Daoy (cell line): ENCODE measurements around the gene RPAP2. TPM values are rescaled to one million over a fixed set of nuclear protein-coding genes. Genes with fewer than 3 reads are reported as not detected.
A peak's percentile ranks its signal among the peaks of the same experiment; 100 is the strongest.
"Not testable (repeated sequence)": the region's sequence is repeated elsewhere in the genome, so short reads cannot be mapped to it uniquely, and the experiment has no call there.

Source experiments
- DNase-seq: peaks from one replicate; pipeline ENCODE4 v3.0.0-alpha.2; 2015; ENCODE audit warnings: low read depth
- total RNA-seq: library from RNA; depleted of rRNA; stranded (reverse); fragments of >200 nt; shearing (Covaris generic); gene quantifications from 2 replicates; pipeline ENCODE4 v1.2.3, GENCODE V29; 2014

The RPAP2 gene
- total RNA-seq, 1 experiment from 2014 or later: 34.5 TPM

DNA sequence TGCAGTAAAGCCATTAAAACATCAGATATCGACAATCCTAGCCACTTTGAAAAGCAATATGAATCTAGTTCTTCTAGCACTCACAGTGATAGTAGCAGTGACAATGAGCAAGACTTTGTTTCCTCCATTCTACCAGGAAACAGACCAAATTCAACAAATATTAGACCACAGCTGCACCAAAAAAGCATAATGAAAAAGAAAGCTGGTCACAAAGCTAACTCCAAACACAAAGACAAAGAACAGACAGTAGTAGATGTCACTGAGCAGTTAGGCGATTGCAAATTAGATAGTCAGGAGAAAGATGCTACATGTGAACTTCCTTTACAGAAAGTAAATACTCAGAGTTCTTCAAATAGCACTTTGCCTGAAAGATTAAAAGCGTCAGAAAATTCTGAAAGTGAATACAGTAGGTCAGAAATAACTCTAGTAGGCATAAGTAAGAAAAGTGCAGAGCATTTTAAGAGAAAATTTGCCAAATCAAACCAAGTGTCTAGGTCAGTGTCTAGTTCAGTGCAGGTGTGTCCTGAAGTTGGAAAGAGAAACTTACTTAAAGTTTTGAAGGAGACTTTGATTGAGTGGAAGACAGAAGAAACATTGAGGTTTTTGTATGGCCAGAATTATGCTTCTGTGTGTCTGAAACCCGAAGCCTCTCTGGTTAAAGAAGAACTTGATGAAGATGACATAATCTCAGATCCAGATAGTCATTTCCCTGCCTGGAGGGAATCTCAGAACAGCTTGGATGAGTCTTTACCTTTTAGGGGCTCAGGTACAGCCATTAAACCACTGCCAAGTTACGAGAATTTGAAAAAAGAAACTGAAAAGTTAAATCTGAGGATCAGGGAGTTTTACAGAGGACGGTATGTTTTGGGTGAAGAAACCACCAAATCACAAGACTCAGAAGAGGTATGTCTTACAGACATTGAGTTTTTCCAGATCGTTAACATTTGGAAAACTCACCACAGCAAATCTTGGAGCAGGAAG is 24.9 kb downstream of the RPAP2 start:
- DNase-seq: no peak

DNA sequence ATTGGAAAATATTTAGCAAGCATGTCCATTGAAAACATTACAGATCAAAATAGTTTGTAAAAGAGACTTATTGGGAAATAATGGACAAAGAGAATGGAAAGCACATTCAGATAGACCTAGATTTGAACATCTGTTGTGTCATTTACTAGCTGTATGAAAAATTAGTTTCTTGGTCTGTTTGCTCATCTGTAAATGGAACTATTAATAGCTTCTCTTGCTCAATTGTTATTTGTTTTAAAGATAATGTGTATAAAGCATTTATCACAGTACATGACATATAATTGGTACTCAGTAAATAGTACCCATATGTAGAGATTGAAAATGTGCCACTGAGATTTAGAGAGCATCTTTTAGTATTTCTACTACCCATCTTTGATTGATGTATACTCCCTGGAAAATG is 25.9 kb downstream of the RPAP2 start:
- no peak for DNase-seq

GRCh38 chr1:92326681-92327080 is 27.8 kb downstream of the RPAP2 start:
- DNase-seq: no peak

DNA sequence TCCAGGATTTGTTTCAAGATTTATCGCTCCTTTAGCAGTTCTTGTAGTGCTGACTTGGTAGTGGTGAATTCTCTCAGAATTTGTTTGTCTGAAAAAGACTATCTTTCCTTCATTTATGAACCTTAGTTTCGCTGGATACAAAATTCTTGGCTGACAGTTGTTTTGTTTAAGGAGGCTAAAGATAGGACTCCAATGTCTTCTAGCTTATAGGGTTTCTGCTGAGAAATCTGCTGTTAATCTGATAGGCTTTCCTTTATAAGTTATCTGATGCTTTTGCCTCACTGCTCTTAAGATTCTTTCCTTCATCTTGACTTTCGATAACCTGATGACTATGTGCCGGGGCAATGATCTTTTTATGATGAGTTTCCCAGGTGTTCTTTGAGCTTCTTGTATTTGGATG is 28.9 kb downstream of the RPAP2 start:
- no peak for DNase-seq

GRCh38 chr1:92329347-92330129 is 30.7 kb downstream of the RPAP2 start:
- peak; percentile 91 for DNase-seq

- no peak for DNase-seq
These were observed 34.8 kb downstream of the RPAP2 start for GRCh38 chr1:92333668-92334067.

GRCh38 chr1:92340154-92340553 is 41.3 kb downstream of the RPAP2 start:
- no peak for DNase-seq

- no peak for DNase-seq
These were observed 43.5 kb downstream of the RPAP2 start for GRCh38 chr1:92342401-92342800.

DNA sequence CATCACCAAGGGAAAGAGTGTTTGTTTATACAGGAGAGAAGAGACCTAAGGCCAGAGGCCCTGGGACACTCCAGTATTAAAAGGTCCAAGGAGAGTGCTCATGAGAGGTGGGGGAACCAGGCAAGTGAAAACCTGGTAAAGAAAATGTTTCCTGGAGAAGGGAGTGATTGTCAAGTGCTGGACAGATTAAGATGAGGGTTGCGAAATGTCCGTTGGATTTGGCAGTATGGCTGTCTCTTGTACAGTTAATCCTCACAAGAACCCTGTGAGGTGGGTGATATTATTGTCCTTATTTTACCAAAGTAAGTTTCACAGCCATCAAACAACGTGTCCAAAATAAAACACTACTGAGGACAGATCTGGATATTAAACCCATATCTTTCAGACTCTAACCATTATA is 44.2 kb downstream of the RPAP2 start:
- DNase-seq: no peak

DNA sequence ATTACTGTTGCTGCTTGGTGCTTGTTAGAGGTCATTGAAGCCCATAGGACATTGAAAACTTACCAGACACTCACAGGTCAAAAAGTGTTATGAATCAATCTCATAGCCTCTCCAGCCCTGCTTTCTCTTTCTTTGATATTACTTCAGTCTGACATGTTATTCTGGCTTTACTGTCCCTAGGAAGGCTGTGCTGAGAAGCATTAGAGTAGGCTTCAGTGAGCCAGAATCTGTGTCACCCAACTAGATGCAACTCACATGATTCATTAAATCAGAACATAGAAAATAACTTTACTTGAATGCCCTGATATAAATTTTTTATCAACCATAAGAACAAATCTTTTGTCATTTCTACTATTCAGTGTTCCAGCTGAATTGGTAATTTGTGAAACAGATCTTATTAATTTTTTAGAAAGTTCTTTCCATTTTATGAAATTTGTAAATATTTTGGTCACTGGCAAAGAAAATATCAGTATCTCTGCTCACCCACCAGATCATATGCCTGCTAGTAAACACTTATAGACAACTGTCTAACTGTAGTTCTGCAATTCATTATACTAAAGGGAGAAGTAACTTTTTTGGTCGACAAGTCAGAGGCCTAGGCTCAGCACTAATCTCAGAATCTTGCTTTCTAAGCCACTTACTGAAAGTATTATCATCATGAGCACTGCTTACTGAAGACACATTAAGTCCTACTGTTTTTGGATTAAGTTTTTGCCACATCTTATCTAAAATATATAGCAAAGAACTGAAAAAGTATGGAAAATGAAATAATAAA is 48.2 kb downstream of the RPAP2 start:
- DNase-seq: no peak

GRCh38 chr1:92352856-92353255 is 54.0 kb downstream of the RPAP2 start:
- DNase-seq: no peak

GRCh38 chr1:92354259-92354658 is 55.4 kb downstream of the RPAP2 start:
- DNase-seq: no peak

GRCh38 chr1:92356956-92357355 is 58.1 kb downstream of the RPAP2 start:
- no peak for DNase-seq

- DNase-seq: not testable (repeated sequence)
These were observed 60.5 kb downstream of the RPAP2 start for GRCh38 chr1:92359382-92359781.

GRCh38 chr1:92359986-92360385 is 61.1 kb downstream of the RPAP2 start:
- no peak for DNase-seq

GRCh38 chr1:92362970-92363369 is 64.1 kb downstream of the RPAP2 start:
- no peak for DNase-seq

GRCh38 chr1:92363401-92363800 is 64.5 kb downstream of the RPAP2 start:
- no peak for DNase-seq

DNA sequence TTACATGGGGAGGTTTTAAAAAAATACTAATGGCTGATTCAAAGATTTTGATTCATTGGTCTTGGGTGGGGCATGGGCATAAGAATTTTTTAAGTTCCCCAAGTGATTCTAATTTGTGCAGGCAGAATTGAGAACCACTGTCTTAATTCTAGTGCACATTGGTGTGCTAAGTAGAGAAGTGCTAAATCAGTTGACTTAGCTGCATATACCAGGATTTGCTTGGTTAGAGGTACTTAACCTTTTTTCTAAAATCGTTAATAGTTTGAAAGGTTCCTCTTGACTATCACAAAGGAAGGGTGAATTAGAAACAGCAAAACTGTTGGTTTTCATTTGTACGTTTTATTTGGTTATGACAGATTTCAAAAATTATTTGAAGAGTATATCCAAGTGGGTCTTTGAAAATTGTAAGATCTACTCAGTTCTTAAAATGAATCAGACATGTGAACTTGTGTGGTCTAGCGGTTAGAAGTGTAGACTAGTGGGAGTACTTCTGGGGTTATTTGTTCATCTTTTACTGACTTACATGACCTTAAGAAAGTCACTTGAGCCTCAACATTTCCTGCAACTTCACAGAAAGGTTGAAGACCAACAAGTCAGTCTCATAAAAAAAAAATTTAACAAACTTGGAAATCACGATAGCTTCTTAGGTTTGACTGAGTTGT is 66.7 kb downstream of the RPAP2 start:
- no peak for DNase-seq

GRCh38 chr1:92366040-92366395 is 67.2 kb downstream of the RPAP2 start:
- no peak for DNase-seq

- DNase-seq: no peak
These were observed 68.6 kb downstream of the RPAP2 start for GRCh38 chr1:92367496-92367895.

DNA sequence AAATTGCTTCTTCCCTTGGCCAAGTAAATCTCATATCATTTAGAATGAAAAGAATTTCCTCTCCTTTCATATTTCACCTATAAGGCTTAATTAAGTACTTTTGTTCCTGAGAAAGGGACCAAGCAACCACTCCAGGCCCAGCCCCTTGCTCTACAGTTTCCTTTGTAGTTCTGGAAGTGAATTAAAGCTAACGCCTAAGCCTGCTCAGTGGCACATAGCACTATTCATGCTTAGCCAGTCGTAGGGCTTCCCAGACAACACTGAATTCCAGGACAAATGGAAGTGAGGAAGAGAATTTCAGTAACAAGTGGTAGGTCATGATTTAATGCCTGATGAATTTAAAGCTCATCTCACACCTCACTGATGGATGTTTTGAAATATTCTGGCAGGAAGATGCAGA is 73.3 kb downstream of the RPAP2 start:
- DNase-seq: no peak

GRCh38 chr1:92374223-92374622 is 75.4 kb downstream of the RPAP2 start:
- no peak for DNase-seq
